DMS153 treated with DMSO at 0.1 percent for 48 hours (cell line): ENCODE data around the gene SLX4IP.
A peak's percentile ranks its signal among the peaks of the same experiment; 100 is the strongest.

ENCODE experiments used
- DNase-seq: peaks from one replicate; lab custom pipeline; 2025; ENCODE audit not compliant: unreplicated experiment; lab: John Stamatoyannopoulos, UW

The SLX4IP gene

DNA sequence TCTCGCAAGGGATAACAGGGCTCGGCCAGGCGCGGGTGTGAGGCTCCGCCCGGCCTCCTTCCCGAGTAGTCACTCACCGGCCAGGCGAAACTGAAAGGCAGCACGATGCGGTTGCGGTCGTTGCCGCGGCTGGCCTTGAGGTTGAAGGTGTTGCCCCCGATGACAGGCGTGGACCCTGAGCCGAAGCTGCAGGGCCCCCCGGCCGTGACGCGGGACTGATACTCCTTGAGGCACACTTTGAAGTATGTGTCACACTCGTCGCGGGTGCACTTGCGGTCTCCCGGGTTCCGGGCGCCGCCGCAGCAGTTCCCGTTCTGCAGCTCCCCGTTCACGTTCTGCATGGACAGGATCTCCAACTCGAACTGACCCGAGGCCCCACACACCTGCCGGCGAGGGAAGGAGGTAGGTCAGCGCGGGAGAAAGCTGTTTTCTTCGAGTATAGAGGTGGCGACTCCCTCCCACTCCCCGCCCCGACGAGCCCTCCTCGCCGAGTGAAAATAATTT lies 237.6 kb downstream of the SLX4IP start:
- no peak for DNase-seq

DNA sequence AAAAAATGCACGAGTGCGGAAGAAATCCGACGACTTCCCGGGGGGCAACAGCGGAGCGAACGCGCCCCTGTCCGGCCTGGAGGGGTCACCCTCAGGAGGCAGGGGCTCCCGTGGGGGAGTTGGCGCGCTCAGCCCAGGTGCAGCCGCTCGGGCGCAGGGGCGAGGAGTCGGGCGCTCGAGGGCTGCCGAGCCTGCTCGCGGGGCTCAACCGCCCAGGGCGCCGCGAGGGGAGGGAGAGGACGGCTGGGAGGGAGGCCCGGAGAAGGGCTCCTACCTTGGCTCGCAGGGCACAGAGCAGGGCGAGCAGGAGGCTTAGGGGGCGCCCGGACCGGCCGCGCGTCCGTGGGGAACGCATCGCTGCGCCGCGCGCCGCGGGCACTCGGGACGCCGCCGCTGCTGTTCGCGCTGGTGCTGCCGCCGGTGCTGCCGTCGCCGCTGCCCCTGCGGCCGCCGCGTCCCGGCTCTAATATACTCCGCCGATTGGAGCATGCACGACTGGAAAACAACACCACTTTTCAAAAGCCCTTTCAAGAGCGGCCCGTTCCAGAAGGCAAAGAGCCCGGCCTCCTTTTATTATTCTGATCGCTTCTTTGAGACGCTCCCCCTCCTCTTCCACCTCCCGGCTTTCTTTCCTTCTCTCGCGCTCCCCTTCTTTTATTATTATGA lies 238.2 kb downstream of the SLX4IP start:
- no peak for DNase-seq

DNA sequence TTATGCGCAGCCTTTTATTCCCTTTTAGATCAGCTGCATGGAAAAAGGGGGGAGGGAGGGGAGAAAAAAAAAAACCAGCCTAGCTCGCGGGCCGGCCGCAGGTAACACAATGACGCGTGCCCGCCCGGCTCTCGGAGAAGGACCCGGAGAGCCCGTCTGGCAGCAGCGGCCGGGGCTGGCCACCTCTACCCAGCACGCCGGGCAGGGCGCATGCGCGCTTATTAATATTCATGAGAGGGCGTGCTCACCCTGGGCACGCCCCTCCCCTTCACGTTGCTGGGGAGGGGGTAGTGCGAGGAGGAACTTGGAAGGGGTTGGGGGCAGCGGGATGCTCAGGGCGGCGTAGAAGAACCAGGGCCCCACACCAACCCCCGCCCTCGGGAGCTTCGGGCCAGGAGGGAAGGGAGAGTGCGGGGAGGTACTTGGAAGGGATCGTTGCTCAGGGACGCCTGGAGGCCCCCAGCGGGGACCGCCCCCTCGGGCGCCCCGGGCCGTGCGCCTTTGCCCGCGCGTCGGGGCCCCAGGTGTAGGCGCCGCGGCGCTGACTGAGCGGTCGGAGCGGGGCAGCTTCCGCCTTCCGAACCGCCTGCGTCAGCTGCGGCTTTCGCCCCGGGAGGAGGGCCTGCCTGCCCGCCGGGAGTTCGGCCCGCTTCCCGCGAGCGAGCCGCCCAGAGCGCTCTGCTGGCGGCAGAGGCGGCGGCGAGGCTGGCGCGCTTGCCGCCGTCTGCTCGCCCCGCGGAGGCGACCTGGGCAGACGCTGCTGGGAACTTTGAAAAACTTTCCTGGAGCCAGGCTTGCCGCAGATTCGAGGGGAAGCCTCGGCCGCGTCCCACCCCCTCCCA lies 239.0 kb downstream of the SLX4IP start, which contains the start of gene JAG1:
TSS of gene JAG1 (minus strand) at position 158 of the 842 bp plus-strand sequence. CDS start 469 bp downstream, outside the sequence.
- peak; percentile 91 for DNase-seq

DNA sequence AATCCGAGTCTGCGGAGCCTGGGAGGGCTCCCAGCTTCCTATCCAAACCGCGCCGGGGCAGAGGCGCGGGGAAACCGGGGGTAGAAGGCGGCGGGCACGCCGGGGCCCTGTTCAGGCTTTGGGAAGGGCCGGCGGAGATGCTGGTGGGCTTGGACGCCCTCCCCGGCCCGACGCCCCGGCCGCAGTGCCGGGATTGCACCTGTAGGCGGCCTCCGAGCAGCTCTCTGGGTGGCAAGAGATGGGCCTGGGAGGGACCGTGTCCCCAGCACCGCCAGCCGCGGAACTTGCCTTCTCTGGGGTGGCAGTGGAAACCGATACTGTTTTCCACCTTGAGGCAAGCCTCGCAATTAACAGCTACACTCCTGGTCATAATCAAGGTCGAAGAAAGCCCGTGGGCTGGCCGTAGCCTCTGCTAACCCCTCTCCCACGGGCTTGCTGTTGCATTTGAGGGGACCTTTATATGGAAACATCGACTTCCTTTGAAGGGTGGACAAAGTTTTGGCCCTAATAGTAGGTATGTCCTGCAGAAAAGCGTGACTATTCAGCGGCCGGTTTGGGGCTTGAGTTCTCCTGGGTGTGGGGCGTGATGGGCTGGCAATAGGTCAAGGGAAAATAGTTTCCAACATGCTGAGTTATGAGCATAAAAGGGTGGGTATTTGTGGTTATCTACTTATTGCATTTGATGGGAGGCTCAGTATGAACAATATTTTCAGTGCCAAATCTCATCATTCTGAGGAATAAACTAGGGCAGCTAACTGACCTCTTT lies 239.8 kb downstream of the SLX4IP start:
- peak; percentile 46 for DNase-seq

DNA sequence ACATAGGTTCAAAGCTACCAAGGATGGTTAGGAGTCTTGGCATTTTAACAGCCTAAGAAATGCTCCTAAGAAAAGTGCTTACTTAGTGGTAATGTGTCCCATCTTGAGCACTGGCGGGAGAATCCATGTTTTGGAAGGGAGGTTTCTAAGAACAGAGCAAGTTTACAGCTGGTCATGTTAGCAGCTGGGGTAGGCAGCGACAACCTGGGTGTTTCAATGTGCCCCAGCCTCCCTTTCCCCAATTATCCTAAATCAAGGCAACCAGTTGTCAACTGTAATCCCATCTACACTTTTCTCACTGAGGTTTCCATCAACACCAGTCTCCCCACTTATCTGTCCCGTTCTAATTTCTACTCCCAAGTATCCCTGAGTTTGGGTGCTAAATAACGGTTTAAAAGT lies 240.3 kb downstream of the SLX4IP start:
- no peak for DNase-seq

DNA sequence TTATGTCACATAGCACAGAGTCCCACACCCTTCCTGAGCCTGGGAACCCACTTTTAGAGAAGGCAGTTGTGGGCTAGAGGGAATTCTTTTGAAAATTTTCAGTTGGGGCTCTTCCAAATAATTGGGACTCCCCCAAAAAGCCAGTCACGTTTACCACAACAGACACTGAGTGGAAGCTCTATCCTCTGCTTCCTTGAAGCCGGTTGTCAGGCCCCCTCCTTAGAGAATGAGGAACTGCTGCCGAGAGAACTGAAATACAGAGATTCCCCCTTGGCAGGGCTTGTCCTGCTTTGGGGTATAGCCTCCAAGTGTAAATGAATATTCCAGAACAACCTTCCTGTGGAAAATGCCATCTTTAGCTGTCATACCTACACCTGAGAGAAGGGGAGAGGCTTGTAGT lies 241.4 kb downstream of the SLX4IP start:
- no peak for DNase-seq
